ENCODE measurements around the gene RGS21. TPM values are rescaled to one million over a fixed set of nuclear protein-coding genes. Genes with fewer than 3 reads are reported as not detected.

Gene RGS21
- total RNA-seq, 6 experiments from 2014 or later, result not detected

GRCh38 chr1:192311281-192311680 lies 5.5 kb upstream of the RGS21 start:
- no peak for ATAC-seq

GRCh38 chr1:192327997-192328396 lies 11.2 kb downstream of the RGS21 start:
- DNase-seq (no peak), ATAC-seq (no peak)
- no peaks in the 10 kb centered on the region for H3K9me3 ChIP-seq
- no peak overlapping the region for H3K4me3 ChIP-seq
- H3K4me1 ChIP-seq, result no peaks in the 10 kb centered on the region
- intact Hi-C loops (cut with DNase I), result no loop called here
- H3K36me3 ChIP-seq, result no peaks in the 10 kb centered on the region
- TF ChIP-seq, protein P1, sequence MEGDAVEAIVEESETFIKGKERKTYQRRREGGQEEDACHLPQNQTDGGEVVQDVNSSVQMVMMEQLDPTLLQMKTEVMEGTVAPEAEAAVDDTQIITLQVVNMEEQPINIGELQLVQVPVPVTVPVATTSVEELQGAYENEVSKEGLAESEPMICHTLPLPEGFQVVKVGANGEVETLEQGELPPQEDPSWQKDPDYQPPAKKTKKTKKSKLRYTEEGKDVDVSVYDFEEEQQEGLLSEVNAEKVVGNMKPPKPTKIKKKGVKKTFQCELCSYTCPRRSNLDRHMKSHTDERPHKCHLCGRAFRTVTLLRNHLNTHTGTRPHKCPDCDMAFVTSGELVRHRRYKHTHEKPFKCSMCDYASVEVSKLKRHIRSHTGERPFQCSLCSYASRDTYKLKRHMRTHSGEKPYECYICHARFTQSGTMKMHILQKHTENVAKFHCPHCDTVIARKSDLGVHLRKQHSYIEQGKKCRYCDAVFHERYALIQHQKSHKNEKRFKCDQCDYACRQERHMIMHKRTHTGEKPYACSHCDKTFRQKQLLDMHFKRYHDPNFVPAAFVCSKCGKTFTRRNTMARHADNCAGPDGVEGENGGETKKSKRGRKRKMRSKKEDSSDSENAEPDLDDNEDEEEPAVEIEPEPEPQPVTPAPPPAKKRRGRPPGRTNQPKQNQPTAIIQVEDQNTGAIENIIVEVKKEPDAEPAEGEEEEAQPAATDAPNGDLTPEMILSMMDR (IDR thresholded peaks at IDR 0.05), result no peak
- no peak for TF ChIP-seq POLR2A (IDR thresholded peaks at IDR 0.05)
- H3K27me3 ChIP-seq, result no peaks in the 10 kb centered on the region
- no peak overlapping the region for H3K27ac ChIP-seq
- WGBS (ENCODE audit: insufficient coverage, low coverage, low lambda C conversion rate, missing lambda C conversion rate), result 84% methylated on average over 6 of the region's 6 CpGs

More at GRCh38 chr1:192311281-192311680, 5.5 kb upstream of the RGS21 start:
- 37% methylated on average over 1 of the region's 1 CpG for WGBS (ENCODE audit: insufficient coverage, low coverage, low lambda C conversion rate, missing lambda C conversion rate)
- no peak for DNase-seq
- Histone ChIP-seq H3K9me3 (no peaks in the 10 kb centered on the region), H3K27ac (no peak overlapping the region), H3K4me3 (no peak overlapping the region), H3K4me1 (no peaks in the 10 kb centered on the region), H3K36me3 (no peaks in the 10 kb centered on the region), H3K27me3 (no peaks in the 10 kb centered on the region)
- TF ChIP-seq, protein P1 (IDR thresholded peaks at IDR 0.05), result peak in 3 of 4 donors; percentile 6 to 17 (median 8)
- no peak for TF ChIP-seq POLR2A (IDR thresholded peaks at IDR 0.05)
- intact Hi-C loops (cut with DNase I), result no loop called here

DNA sequence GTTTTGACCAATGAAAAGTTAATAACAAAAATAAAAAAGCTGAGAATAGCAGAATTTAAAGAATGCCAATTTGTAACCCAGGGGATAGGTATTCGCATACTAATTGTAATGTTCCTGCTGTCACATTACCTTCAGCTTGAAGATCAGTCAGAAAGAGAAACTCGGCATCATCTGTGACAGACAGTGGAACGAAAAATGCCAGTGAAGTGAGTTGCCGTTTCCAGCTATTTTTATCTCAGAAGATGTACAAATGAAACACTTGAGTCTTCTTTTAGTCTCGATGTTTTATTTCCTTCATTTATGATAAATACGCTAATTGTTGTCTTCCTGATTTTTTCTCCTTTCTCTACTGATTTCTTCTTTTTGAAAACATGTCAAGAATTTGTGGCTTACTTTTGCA lies 26.1 kb downstream of the RGS21 start:
- H3K9me3 ChIP-seq, result no peaks in the 10 kb centered on the region
- 46% methylated on average over 6 of the region's 6 CpGs for WGBS (ENCODE audit: insufficient coverage, low coverage, low lambda C conversion rate, missing lambda C conversion rate)
- intact Hi-C loops (cut with DNase I), result no loop called here
- no peaks in the 10 kb centered on the region for H3K4me1 ChIP-seq
- no peak for ATAC-seq
- no peak overlapping the region for H3K27ac ChIP-seq
- no peaks in the 10 kb centered on the region for H3K27me3 ChIP-seq
- H3K36me3 ChIP-seq, result no peaks in the 10 kb centered on the region
- H3K4me3 ChIP-seq, result no peak overlapping the region
- no peak for TF ChIP-seq POLR2A (IDR thresholded peaks at IDR 0.05)
- TF ChIP-seq, protein P1 (IDR thresholded peaks at IDR 0.05), result no peak
- DNase-seq, result no peak

- Histone ChIP-seq H3K9me3 (no peaks in the 10 kb centered on the region), H3K36me3 (no peaks in the 10 kb centered on the region), H3K4me3 (no peak overlapping the region), H3K27me3 (no peaks in the 10 kb centered on the region), H3K4me1 (no peaks in the 10 kb centered on the region), H3K27ac (no peak overlapping the region)
- TF ChIP-seq, protein P1 (IDR thresholded peaks at IDR 0.05), result no peak
- TF ChIP-seq POLR2A (IDR thresholded peaks at IDR 0.05), result no peak
- no peak for ATAC-seq
- WGBS (ENCODE audit: insufficient coverage, low coverage, low lambda C conversion rate, missing lambda C conversion rate), result 37% methylated on average over 3 of the region's 3 CpGs
- DNase-seq, result no peak
- intact Hi-C loops (cut with DNase I), result no loop called here
Observed at GRCh38 chr1:192343344-192343743, 26.6 kb downstream of the RGS21 start.

DNA sequence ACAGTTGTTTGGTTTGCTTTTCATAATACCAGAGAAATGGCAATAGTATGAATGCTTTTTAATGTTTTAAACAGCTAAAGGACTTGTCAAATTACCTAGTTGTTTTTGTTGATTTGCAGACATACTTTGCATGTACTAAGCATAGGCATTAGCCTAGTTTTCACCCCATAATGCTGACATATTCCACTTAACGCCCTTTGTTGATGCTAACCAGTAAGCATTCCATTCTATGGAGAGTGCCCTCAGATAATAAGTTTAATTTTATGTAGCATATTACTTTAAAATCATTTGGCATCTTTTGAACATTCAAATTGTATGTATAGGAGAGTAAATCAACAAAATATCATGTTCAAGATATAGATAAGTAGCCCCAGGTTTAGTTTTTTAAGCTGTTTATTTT lies 32.5 kb downstream of the RGS21 start:
- Histone ChIP-seq H3K4me1 (no peaks in the 10 kb centered on the region), H3K27me3 (no peaks in the 10 kb centered on the region), H3K9me3 (no peaks in the 10 kb centered on the region), H3K4me3 (no peak overlapping the region), H3K36me3 (no peaks in the 10 kb centered on the region), H3K27ac (no peak overlapping the region)
- no peak for DNase-seq
- no peak for ATAC-seq
- 52% methylated on average over 1 of the region's 1 CpG for WGBS (ENCODE audit: insufficient coverage, low coverage, low lambda C conversion rate, missing lambda C conversion rate)
- TF ChIP-seq POLR2A (IDR thresholded peaks at IDR 0.05), result no peak
- TF ChIP-seq, protein P1 (IDR thresholded peaks at IDR 0.05), result no peak
- intact Hi-C loops (cut with DNase I), result no loop called here

All from right lobe of liver (tissue), 6 donors.